Measurements from ENCODE around the gene GRID1. TPM values are rescaled to one million over a fixed set of nuclear protein-coding genes. Genes with fewer than 3 reads are reported as not detected.

GRID1 gene
- total RNA-seq, 4 donors from 2014 or later, result 17.2 to 28.1 (median 23.6) TPM

DNA sequence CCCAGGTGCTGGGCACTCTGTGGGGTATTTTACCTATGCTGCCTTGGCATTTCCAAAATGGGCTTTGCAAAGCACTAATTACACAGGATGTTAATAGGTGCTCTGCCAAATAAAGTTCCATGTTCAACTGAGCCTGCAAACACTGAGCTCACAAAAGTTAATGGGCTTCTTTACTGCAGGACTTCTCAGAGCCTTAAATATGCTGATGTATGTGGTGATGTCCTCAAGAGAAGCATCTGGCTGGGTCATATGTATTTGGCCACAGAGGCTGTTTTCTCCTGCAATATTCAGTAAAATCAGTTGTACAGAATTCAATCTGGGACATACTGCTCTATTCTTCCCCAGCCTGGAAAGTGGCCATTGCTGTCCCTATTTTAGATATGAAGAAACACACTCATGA is 31.3 kb downstream of the GRID1 start:
- H3K9me3 ChIP-seq, result no peaks in the 10 kb centered on the region
- H3K36me3 ChIP-seq, result no peaks in the 10 kb centered on the region
- intact Hi-C loops (cut with DNase I), result no loop called here
- H3K4me1 ChIP-seq, result peaks cover 22 to 38% of the 10 kb centered on the region in 2 donors
- no peak overlapping the region for H3K27ac ChIP-seq
- no peak for DNase-seq
- H3K4me3 ChIP-seq (replicated peaks in 1 of 3), result no peak overlapping the region
- no peaks in the 10 kb centered on the region for H3K27me3 ChIP-seq
- TF ChIP-seq POLR2A (IDR thresholded peaks at IDR 0.05), result no peak
- TF ChIP-seq, protein P1, sequence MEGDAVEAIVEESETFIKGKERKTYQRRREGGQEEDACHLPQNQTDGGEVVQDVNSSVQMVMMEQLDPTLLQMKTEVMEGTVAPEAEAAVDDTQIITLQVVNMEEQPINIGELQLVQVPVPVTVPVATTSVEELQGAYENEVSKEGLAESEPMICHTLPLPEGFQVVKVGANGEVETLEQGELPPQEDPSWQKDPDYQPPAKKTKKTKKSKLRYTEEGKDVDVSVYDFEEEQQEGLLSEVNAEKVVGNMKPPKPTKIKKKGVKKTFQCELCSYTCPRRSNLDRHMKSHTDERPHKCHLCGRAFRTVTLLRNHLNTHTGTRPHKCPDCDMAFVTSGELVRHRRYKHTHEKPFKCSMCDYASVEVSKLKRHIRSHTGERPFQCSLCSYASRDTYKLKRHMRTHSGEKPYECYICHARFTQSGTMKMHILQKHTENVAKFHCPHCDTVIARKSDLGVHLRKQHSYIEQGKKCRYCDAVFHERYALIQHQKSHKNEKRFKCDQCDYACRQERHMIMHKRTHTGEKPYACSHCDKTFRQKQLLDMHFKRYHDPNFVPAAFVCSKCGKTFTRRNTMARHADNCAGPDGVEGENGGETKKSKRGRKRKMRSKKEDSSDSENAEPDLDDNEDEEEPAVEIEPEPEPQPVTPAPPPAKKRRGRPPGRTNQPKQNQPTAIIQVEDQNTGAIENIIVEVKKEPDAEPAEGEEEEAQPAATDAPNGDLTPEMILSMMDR (IDR thresholded peaks at IDR 0.05), result no peak

DNA sequence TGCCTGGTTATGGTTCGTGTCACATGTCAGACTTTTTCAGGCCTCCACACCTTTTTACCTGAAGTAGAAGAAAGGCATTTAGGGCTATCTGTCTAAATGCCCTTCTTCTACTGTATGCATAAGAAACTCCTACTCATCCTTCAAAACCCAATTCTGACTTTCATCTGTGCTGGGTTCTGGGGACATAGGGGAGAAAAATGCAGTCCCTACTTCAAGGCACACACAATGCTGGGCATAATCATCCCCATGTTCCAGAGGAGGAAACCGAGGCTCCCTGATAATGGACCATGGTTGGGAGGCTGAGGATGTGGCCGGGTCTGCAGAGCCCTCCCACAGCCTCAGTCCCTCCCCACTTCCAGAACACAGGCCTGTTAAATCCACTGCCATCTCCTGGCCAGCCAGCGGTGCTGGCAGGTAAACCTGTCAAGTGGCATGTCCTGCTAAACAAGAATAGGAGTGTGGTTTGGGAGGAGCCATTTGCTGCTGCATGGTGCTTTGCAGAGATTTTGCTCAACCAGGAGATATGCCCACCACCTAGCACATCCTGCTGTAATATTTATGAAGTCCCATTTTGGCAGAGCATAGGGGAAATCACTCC is 32.0 kb downstream of the GRID1 start:
- intact Hi-C loops (cut with DNase I), result no loop called here
- Histone ChIP-seq H3K4me3 (replicated peaks in 1 of 3) (no peak overlapping the region), H3K9me3 (no peaks in the 10 kb centered on the region), H3K27me3 (no peaks in the 10 kb centered on the region), H3K4me1 (peaks cover 15 to 33% of the 10 kb centered on the region in 2 donors), H3K36me3 (no peaks in the 10 kb centered on the region), H3K27ac (no peak overlapping the region)
- TF ChIP-seq, protein P1 (IDR thresholded peaks at IDR 0.05), result peak in 4 of 6 experiments; percentile 33 to 57 (median 51)
- no peak for TF ChIP-seq POLR2A (IDR thresholded peaks at IDR 0.05)
- DNase-seq, result peak; percentile 70 to 75
- WGBS, 2 donors, result 48 to 60% methylated on average over 3 to 4 of the region's 4 CpGs

DNA sequence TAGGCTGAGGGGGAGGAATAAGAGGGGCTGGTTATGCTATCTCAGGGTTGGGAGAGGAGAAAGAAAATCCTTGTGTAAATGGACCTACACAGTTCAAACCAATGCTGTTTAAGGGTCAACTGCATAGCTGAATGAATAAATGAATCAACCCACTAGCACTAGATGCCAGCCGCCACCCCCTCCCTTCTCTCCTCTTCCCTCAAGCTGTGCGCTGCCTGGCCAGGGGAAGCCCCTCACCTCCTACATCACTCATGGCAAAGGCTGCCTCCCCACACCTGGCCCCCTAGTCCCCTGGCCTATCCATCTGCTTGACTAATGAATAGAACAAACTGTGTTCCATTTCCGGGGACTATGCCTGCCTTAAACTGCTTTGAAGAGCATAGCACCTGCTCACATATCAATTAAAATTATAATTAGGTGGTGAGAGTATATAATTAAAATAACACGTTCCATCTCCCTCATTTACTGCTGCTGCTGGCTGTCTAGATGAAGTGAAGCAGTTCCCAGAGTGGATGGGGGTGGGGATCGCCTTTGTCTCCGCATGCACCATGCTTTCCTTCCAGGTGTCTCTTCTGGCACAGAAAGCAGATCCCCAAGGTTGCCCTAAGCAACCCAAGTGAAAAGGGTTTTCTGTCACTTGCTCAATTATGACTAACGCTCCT is 32.6 kb downstream of the GRID1 start:
- DNase-seq, result no peak
- 85 to 90% methylated on average over 7 of the region's 7 CpGs for WGBS, 2 donors
- no peak overlapping the region for H3K27ac ChIP-seq
- H3K4me1 ChIP-seq, result peaks cover 16 to 33% of the 10 kb centered on the region in 2 donors
- no peaks in the 10 kb centered on the region for H3K9me3 ChIP-seq
- TF ChIP-seq, protein P1 (IDR thresholded peaks at IDR 0.05), result no peak
- TF ChIP-seq POLR2A (IDR thresholded peaks at IDR 0.05), result no peak
- intact Hi-C loops (cut with DNase I), result no loop called here
- no peak overlapping the region for H3K4me3 ChIP-seq (replicated peaks in 1 of 3)
- no peaks in the 10 kb centered on the region for H3K36me3 ChIP-seq
- H3K27me3 ChIP-seq, result no peaks in the 10 kb centered on the region

DNA sequence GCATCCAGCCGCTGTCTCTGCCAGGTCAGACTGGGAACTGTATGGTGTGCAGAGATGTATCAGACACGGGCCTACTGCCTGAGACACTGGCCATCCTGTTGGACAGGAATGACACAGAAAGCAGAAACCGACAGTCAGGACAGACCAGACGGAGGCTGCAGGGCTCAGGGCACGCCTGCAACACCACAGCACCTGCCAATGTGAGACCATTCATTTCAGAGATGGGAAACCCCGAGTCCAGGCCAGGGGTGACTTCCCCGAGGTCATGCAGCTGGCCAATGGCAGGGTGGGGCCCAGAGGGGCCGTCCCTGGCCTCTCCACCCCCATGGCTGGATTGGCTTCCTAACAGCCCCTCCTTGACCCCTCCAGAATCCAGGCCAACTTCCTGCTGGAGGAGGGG is 34.7 kb downstream of the GRID1 start:
- DNase-seq, result no peak
- Histone ChIP-seq H3K9me3 (no peaks in the 10 kb centered on the region), H3K4me1 (peaks cover 26 to 48% of the 10 kb centered on the region in 2 donors), H3K27ac (no peak overlapping the region), H3K36me3 (no peaks in the 10 kb centered on the region), H3K4me3 (replicated peaks in 1 of 3) (no peak overlapping the region), H3K27me3 (no peaks in the 10 kb centered on the region)
- 58 to 64% methylated on average over 7 to 8 of the region's 8 CpGs for WGBS, 2 donors
- TF ChIP-seq, protein P1 (IDR thresholded peaks at IDR 0.05), result no peak
- no peak for TF ChIP-seq POLR2A (IDR thresholded peaks at IDR 0.05)
- intact Hi-C loops (cut with DNase I), result no loop called here

Measured in thyroid gland (tissue), 4 donors.